GM18861 (cell line): Measurements from ENCODE around the gene NFKBIE.

ENCODE experiments used
- ATAC-seq: cut with Tn5 transposase; IDR thresholded peaks from one replicate; pipeline ENCODE4 v1.9.1; 2021; ENCODE audit not compliant: unreplicated experiment

The NFKBIE gene

GRCh38 chr6:44298055-44298803 lies 32.9 kb upstream of the NFKBIE start:
- no peak for ATAC-seq

GRCh38 chr6:44297063-44298038 lies 32.0 kb upstream of the NFKBIE start:
- ATAC-seq: no peak

GRCh38 chr6:44294832-44295791 lies 29.8 kb upstream of the NFKBIE start:
- ATAC-seq: no peak

GRCh38 chr6:44292661-44293365 lies 27.5 kb upstream of the NFKBIE start:
- no peak for ATAC-seq

- no peak for ATAC-seq
Observed at GRCh38 chr6:44291841-44292240, 26.5 kb upstream of the NFKBIE start.

- ATAC-seq: no peak
Observed at GRCh38 chr6:44289726-44290260, 24.4 kb upstream of the NFKBIE start.

- no peak for ATAC-seq
Observed at GRCh38 chr6:44286747-44287146, 21.4 kb upstream of the NFKBIE start.

- no peak for ATAC-seq
Observed at GRCh38 chr6:44286285-44286565, 20.9 kb upstream of the NFKBIE start.

- no peak for ATAC-seq
Observed at GRCh38 chr6:44285552-44286284, 20.4 kb upstream of the NFKBIE start.

- no peak for ATAC-seq
Observed at GRCh38 chr6:44284867-44285266, 19.5 kb upstream of the NFKBIE start.

- no peak for ATAC-seq
Observed at GRCh38 chr6:44284121-44284520, 18.8 kb upstream of the NFKBIE start.

GRCh38 chr6:44278774-44279697 lies 13.7 kb upstream of the NFKBIE start:
- ATAC-seq: no peak

GRCh38 chr6:44278315-44278714 lies 13.0 kb upstream of the NFKBIE start:
- no peak for ATAC-seq

GRCh38 chr6:44277763-44278162 lies 12.4 kb upstream of the NFKBIE start:
- no peak for ATAC-seq

GRCh38 chr6:44276667-44277640 lies 11.6 kb upstream of the NFKBIE start:
- no peak for ATAC-seq

- no peak for ATAC-seq
Observed at GRCh38 chr6:44275749-44276648, 10.6 kb upstream of the NFKBIE start.
